GM12874 (cell line): ENCODE data around the gene EMC9.

Experiments
- CTCF ChIP-seq: IDR thresholded peaks from 2 replicates; pipeline ENCODE4 v1.5.1; 2011; ENCODE audit warnings: low read depth, mild to moderate bottlenecking, control low read depth, low read length, moderate library complexity; ENCODE audit not compliant: insufficient read depth

EMC9 gene

GRCh38 chr14:24108336-24108874 lies 33.0 kb downstream of the EMC9 start:
- no peak for TF ChIP-seq CTCF

- TF ChIP-seq CTCF: no peak
Observed at GRCh38 chr14:24106672-24107271, 34.6 kb downstream of the EMC9 start.

- no peak for TF ChIP-seq CTCF
Observed at GRCh38 chr14:24103451-24103850, 37.9 kb downstream of the EMC9 start.

- TF ChIP-seq CTCF: no peak
Observed at GRCh38 chr14:24102357-24103048, 38.9 kb downstream of the EMC9 start.

GRCh38 chr14:24100982-24101494 lies 40.4 kb downstream of the EMC9 start:
- no peak for TF ChIP-seq CTCF

GRCh38 chr14:24100197-24100981 lies 41.0 kb downstream of the EMC9 start:
- no peak for TF ChIP-seq CTCF
